ENCODE data around the gene AGMAT. TPM values are rescaled to one million over a fixed set of nuclear protein-coding genes. Genes with fewer than 3 reads are reported as not detected.

The AGMAT gene
- total and polyA plus RNA-seq, 9 of the 15 experiments (the other 6 are each of a cell fraction or from before 2014, with no cell fraction given) = not detected

GRCh38 chr1:15526490-15527339 lies 58.1 kb downstream of the AGMAT start, which contains the start of gene DNAJC16 (continued):
- TF ChIP-seq BRCA1 (IDR thresholded peaks at IDR 0.05) = no peak
- no peak for TF ChIP-seq BRCA1 (CRISPR knock-in tag; IDR thresholded peaks at IDR 0.05)
- no peak for TF ChIP-seq CREB5 (CRISPR knock-in tag; IDR thresholded peaks at IDR 0.05)
- peak; percentile 31 to 63 (median 57); a peak in 4 of 6 replicates for TF ChIP-seq CTCF (IDR thresholded peaks at IDR 0.05 in 2 of 3, conservative IDR thresholded peaks at IDR 0.05 in 1 of 3; ENCODE audit: insufficient read depth in 2 of 3, low read depth in 1 of 3, low read length in 3 of 3)
- no peak; the same call in 1 of the 2 replicates for TF ChIP-seq PHF21A (IDR thresholded peaks at IDR 0.05; ENCODE audit: borderline replicate concordance, low read depth)
- TF ChIP-seq CREM (IDR thresholded peaks at IDR 0.05; ENCODE audit: low read depth) = peak; percentile 77
- no peak for TF ChIP-seq CHAMP1 (IDR thresholded peaks at IDR 0.05)
- TF ChIP-seq MCM7 (IDR thresholded peaks at IDR 0.05) = no peak
- no peak for TF ChIP-seq NFYB (IDR thresholded peaks at IDR 0.05; ENCODE audit: extremely low read depth, insufficient read length)
- peak; percentile 84 for TF ChIP-seq MYC (IDR thresholded peaks at IDR 0.05; ENCODE audit: low read depth, low read length)
- TF ChIP-seq MYC (CRISPR knock-in tag; IDR thresholded peaks at IDR 0.05; ENCODE audit: borderline replicate concordance, low read depth) = peak; percentile 32; the same call in 1 of the 2 replicates
- TF ChIP-seq HDGF (IDR thresholded peaks at IDR 0.05) = no peak
- TF ChIP-seq HLTF (IDR thresholded peaks at IDR 0.05) = 0 out of 2 replicates have a peak, but pooled peaks have one; percentile 17
- peak; percentile 85; the same call in 1 of the 2 replicates for TF ChIP-seq CHCHD3 (CRISPR knock-in tag; IDR thresholded peaks at IDR 0.05)
- TF ChIP-seq RNF2 (IDR thresholded peaks at IDR 0.05) = peak; percentile 79
- TF ChIP-seq SRSF3 (IDR thresholded peaks at IDR 0.05; ENCODE audit: insufficient read depth, low read length) = no peak
- TF ChIP-seq ZMIZ1 (IDR thresholded peaks at IDR 0.05; ENCODE audit: low read depth in 2 of 2, low read length in 2 of 2) = peak in 1 of 2 experiments; percentile 16; a peak in 1 of 4 replicates
- peak; percentile 28; the same call in 1 of the 2 replicates for TF ChIP-seq STAT5A (IDR thresholded peaks at IDR 0.05; ENCODE audit: borderline replicate concordance, low read length)
- TF ChIP-seq ZNF764 (CRISPR knock-in tag; IDR thresholded peaks at IDR 0.05; ENCODE audit: low read depth) = no peak
- no peak for TF ChIP-seq MIER1 (IDR thresholded peaks at IDR 0.05; ENCODE audit: low read depth)

All from K562 (cell line).